Liver (tissue), 9 donors: ENCODE results near the gene SRSF5. TPM values are rescaled to one million over a fixed set of nuclear protein-coding genes. Genes with fewer than 3 reads are reported as not detected.

Experiments
- DNase-seq: peaks from one replicate; pipeline ENCODE4 v3.0.0-alpha.2; 2017; ENCODE audit warnings: low spot score
- H3K27ac ChIP-seq, 2 donors: one replicate each; pipeline ENCODE4 v1.7.0; 2013; ENCODE audit warnings: inconsistent platforms in 2 of 2, low read length in 2 of 2, control low read depth in 1 of 2, low read depth in 1 of 2, mild to moderate bottlenecking in 1 of 2
- H3K27me3 ChIP-seq, 4 donors: one replicate each; pipeline versions ENCODE4 v1.6.1 to v1.7.0; 2013; ENCODE audit warnings: low read length in 3 of 4, inconsistent platforms in 1 of 4, mild to moderate bottlenecking in 1 of 4, moderate library complexity in 1 of 4; ENCODE audit not compliant: control insufficient read depth in 4 of 4, insufficient read depth in 4 of 4
- H3K36me3 ChIP-seq, 4 donors: one replicate each; pipeline versions ENCODE4 v1.6.1 to v1.7.0; 2013; ENCODE audit warnings: low read length in 3 of 4, mild to moderate bottlenecking in 3 of 4, low read depth in 1 of 4, moderate library complexity in 1 of 4; ENCODE audit not compliant: control insufficient read depth in 4 of 4, insufficient read depth in 3 of 4
- H3K4me1 ChIP-seq, 4 donors: one replicate each; pipeline versions ENCODE4 v1.6.1 to v1.7.0; 2013; ENCODE audit warnings: low read length in 3 of 4, mild to moderate bottlenecking in 3 of 4, moderate library complexity in 1 of 4; ENCODE audit not compliant: control insufficient read depth in 4 of 4, insufficient read depth in 4 of 4
- H3K4me3 ChIP-seq, 3 donors: one replicate each; pipeline versions ENCODE4 v1.6.1 to v1.7.0; 2013; ENCODE audit warnings: low read length in 3 of 3, control low read depth in 1 of 3, low read depth in 1 of 3, mild to moderate bottlenecking in 1 of 3
- H3K9ac ChIP-seq, 2 donors: one replicate each; pipeline ENCODE4 v1.7.0; 2013; ENCODE audit warnings: low read length in 2 of 2, mild to moderate bottlenecking in 2 of 2, moderate library complexity in 2 of 2, control low read depth in 1 of 2, low read depth in 1 of 2
- H3K9me3 ChIP-seq, 4 donors: one replicate each; pipeline versions ENCODE4 v1.6.1 to v1.7.0; 2013; ENCODE audit warnings: low read length in 3 of 4; ENCODE audit not compliant: control insufficient read depth in 4 of 4
- EGR1 ChIP-seq, 2 donors: IDR thresholded peaks; 2 replicates each; pipeline ENCODE4 v1.6.1; 2016 to 2018; ENCODE audit warnings: antibody characterized with exemption in 2 of 2, low read depth in 2 of 2
- FOXA1 ChIP-seq: IDR thresholded peaks from 2 replicates; pipeline ENCODE4 v1.6.1; 2016; ENCODE audit warnings: antibody characterized with exemption
- FOXA2 ChIP-seq: IDR thresholded peaks from 2 replicates; pipeline ENCODE4 v1.6.1; 2016; ENCODE audit warnings: antibody characterized with exemption
- HNF4A ChIP-seq, 2 donors: conservative IDR thresholded peaks; 2 replicates each; pipeline ENCODE4 v1.6.1; 2016; ENCODE audit warnings: antibody characterized with exemption in 2 of 2, mild to moderate bottlenecking in 2 of 2
- HNF4G ChIP-seq: IDR thresholded peaks from 2 replicates; pipeline ENCODE4 v1.6.1; 2016; ENCODE audit warnings: antibody characterized with exemption
- JUND ChIP-seq, 2 donors: IDR thresholded peaks; 2 replicates each; pipeline ENCODE4 v1.6.1; 2016; ENCODE audit warnings: antibody characterized with exemption in 2 of 2
- RAD21 ChIP-seq, 2 donors: IDR thresholded peaks; 2 replicates each; pipeline ENCODE4 v1.6.1; 2016; ENCODE audit warnings: antibody characterized with exemption in 2 of 2, mild to moderate bottlenecking in 2 of 2
- RXRA ChIP-seq, 2 donors: IDR thresholded peaks; 2 replicates each; pipeline ENCODE4 v1.6.1; 2017 to 2018; ENCODE audit warnings: antibody characterized with exemption in 2 of 2, mild to moderate bottlenecking in 1 of 2
- SP1 ChIP-seq: IDR thresholded peaks from 2 replicates; pipeline ENCODE4 v1.6.1; 2018; ENCODE audit warnings: antibody characterized with exemption, mild to moderate bottlenecking
- TAF1 ChIP-seq: conservative IDR thresholded peaks from 2 replicates; pipeline ENCODE4 v1.6.1; 2016; ENCODE audit warnings: antibody characterized with exemption, mild to moderate bottlenecking
- YY1 ChIP-seq: IDR thresholded peaks from 2 replicates; pipeline ENCODE4 v1.6.1; 2016; ENCODE audit warnings: antibody characterized with exemption, mild to moderate bottlenecking
- WGBS: extraction: QIAGEN DNeasy Blood & Tissue Kit; methylation state at CpG from one replicate; pipeline ENCODE4 v1.1.7; 2013; 5-methylcytosine and 5-hydroxymethylcytosine counted together
- polyA plus RNA-seq, 2 donors: library from polyadenylated mRNA; stranded (reverse) in 1 of 2; unstranded in 1 of 2; fragments of 200-250 nt in 1 of 2; fragments of >200 nt in 1 of 2; fragmentation: Nextera tagmentation in 1 of 2; extraction: Ambion mirVana in 1 of 2; gene quantifications; one replicate each; pipeline versions ENCODE4 v1.2.1 to v1.2.3, GENCODE V29; 2013 to 2015
- total RNA-seq, 2 donors: library from RNA; depleted of rRNA; stranded (reverse); fragments of >200 nt; gene quantifications; one replicate each; pipeline ENCODE4 v1.2.3, GENCODE V29; 2014
- TF ChIP-seq, protein P1 (sequence below): IDR thresholded peaks from 2 replicates; pipeline ENCODE4 v1.6.1; 2016; ENCODE audit warnings: antibody characterized with exemption
- TF ChIP-seq, protein P2 (sequence below): IDR thresholded peaks from 2 replicates; pipeline ENCODE4 v1.6.1; 2016; ENCODE audit warnings: antibody characterized with exemption
- TF ChIP-seq, protein P3 (sequence below): IDR thresholded peaks from 2 replicates; pipeline ENCODE4 v1.6.1; 2016; ENCODE audit warnings: antibody characterized with exemption
- TF ChIP-seq, protein P4 (sequence below): fragments of 150-350 bp; IDR thresholded peaks from 2 replicates; pipeline ENCODE4 v1.5.1; 2017; ENCODE audit warnings: improper control_type of control experiment, low read depth, low read length; ENCODE audit not compliant: missing input control
- TF ChIP-seq, protein P5 (sequence below): IDR thresholded peaks from 2 replicates; pipeline ENCODE4 v1.6.1; 2016; ENCODE audit warnings: antibody characterized with exemption, mild to moderate bottlenecking
- donor health status: healthy.
- donor health status: healthy.
- donor health status: healthy.
- donor health status: healthy.
- donor health status: healthy.

SRSF5 gene
- total and polyA plus RNA-seq, 4 donors, result 74.4 to 254 (median 148) TPM

DNA sequence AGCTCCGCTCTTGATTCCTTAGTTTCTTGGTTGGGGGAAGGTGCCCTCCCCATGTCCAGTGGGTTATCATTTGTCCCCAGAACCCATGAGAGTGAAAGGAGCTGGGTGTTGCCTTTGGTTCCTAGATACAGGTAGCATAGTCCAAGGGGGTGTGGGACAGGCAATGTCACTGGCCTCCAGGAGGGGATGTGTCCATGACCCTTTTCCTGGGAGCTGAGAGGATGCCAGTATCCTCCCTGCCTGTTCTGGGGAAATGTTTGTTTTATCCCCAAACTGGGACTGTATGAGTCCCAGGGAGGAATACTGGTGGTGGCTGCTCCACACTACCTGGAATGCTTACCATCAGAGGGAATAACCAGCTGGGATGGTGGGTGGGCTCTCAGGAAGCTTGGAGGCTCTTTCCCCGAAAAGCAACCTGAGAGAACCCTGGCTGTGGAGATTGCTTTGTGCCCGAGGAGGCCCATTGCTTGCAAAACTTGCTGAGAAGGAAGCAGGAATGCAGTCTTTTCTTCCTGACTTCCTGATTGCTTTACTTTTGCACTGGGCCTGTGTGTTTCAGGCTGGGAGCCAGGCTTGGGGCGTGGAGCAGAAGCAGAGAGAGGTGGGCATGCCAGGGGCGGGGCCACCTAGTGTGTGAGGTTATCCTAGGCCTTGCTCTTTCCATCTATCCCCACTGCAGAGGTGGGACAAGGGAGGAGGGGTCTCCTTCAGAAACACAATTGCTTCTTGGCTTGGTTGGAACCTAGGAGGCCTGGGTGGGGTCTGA lies 30.8 kb downstream of the SRSF5 start:
- Histone ChIP-seq H3K27me3 (no peaks in the 10 kb centered on the region), H3K27ac (peak overlapping the region; percentile 80 to 94)
- 44% methylated on average over 5 of the region's 5 CpGs for WGBS

DNA sequence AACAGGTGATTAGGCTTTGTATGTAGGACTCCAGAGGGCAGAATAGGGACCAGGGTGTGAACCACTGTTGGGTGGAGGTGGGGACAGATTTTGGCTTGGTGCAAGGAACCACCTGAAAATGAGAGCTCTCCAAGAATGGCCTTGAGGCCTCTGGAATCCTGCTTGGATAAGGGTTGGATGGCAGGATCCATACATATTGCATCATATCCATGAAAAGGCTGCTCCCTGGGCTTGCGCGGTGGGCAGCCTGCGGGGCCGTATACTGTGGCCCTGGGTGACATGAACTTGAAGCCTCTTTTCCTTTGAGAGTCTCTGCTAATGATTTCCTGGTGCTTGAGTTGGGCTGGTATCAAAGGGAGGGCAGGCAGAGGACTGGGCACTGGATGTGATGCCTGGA lies 31.4 kb downstream of the SRSF5 start:
- DNase-seq, result no peak

More for the DNA sequence above, 30.8 kb downstream of the SRSF5 start:
- DNase-seq, result no peak
- Histone ChIP-seq H3K4me1 (peaks cover 17 to 40% (median 29%) of the 10 kb centered on the region in 4 donors), H3K36me3 (no peaks in the 10 kb centered on the region), H3K4me3 (peak overlapping the region; percentile 52 to 89 (median 87)), H3K9ac (no peak overlapping the region), H3K9me3 (no peaks in the 10 kb centered on the region)
- TF ChIP-seq RAD21 (IDR thresholded peaks at IDR 0.05) (no peak), HNF4A (conservative IDR thresholded peaks at IDR 0.05) (peak; percentile 17 to 79), RXRA (IDR thresholded peaks at IDR 0.05) (peak in 1 of 2 donors; percentile 78), SP1 (peak; percentile 63)
- TF ChIP-seq, protein P1, sequence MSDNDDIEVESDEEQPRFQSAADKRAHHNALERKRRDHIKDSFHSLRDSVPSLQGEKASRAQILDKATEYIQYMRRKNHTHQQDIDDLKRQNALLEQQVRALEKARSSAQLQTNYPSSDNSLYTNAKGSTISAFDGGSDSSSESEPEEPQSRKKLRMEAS, result peak; percentile 1

More for the DNA sequence above, 31.4 kb downstream of the SRSF5 start:
- 75% methylated on average over 4 of the region's 4 CpGs for WGBS
- H3K36me3 ChIP-seq, result no peaks in the 10 kb centered on the region
- peaks cover 16 to 35% (median 26%) of the 10 kb centered on the region in 4 donors for H3K4me1 ChIP-seq
- no peak overlapping the region for H3K4me3 ChIP-seq
- peak overlapping the region in 1 of 2 donors; percentile 94 for H3K27ac ChIP-seq
- no peak for TF ChIP-seq JUND (IDR thresholded peaks at IDR 0.05)
- TF ChIP-seq, protein P2, sequence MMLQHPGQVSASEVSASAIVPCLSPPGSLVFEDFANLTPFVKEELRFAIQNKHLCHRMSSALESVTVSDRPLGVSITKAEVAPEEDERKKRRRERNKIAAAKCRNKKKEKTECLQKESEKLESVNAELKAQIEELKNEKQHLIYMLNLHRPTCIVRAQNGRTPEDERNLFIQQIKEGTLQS, result no peak
- TF ChIP-seq, protein P3, sequence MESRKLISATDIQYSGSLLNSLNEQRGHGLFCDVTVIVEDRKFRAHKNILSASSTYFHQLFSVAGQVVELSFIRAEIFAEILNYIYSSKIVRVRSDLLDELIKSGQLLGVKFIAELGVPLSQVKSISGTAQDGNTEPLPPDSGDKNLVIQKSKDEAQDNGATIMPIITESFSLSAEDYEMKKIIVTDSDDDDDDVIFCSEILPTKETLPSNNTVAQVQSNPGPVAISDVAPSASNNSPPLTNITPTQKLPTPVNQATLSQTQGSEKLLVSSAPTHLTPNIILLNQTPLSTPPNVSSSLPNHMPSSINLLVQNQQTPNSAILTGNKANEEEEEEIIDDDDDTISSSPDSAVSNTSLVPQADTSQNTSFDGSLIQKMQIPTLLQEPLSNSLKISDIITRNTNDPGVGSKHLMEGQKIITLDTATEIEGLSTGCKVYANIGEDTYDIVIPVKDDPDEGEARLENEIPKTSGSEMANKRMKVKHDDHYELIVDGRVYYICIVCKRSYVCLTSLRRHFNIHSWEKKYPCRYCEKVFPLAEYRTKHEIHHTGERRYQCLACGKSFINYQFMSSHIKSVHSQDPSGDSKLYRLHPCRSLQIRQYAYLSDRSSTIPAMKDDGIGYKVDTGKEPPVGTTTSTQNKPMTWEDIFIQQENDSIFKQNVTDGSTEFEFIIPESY, result no peak
- no peak for TF ChIP-seq HNF4A (conservative IDR thresholded peaks at IDR 0.05)
- TF ChIP-seq YY1, result no peak
- no peak for TF ChIP-seq FOXA1
- TF ChIP-seq FOXA2, result no peak
- TF ChIP-seq, protein P4, sequence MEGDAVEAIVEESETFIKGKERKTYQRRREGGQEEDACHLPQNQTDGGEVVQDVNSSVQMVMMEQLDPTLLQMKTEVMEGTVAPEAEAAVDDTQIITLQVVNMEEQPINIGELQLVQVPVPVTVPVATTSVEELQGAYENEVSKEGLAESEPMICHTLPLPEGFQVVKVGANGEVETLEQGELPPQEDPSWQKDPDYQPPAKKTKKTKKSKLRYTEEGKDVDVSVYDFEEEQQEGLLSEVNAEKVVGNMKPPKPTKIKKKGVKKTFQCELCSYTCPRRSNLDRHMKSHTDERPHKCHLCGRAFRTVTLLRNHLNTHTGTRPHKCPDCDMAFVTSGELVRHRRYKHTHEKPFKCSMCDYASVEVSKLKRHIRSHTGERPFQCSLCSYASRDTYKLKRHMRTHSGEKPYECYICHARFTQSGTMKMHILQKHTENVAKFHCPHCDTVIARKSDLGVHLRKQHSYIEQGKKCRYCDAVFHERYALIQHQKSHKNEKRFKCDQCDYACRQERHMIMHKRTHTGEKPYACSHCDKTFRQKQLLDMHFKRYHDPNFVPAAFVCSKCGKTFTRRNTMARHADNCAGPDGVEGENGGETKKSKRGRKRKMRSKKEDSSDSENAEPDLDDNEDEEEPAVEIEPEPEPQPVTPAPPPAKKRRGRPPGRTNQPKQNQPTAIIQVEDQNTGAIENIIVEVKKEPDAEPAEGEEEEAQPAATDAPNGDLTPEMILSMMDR, result no peak
- no peak for TF ChIP-seq RAD21 (IDR thresholded peaks at IDR 0.05)
- TF ChIP-seq EGR1 (IDR thresholded peaks at IDR 0.05; ENCODE audit: low read depth in 2 of 2), result no peak
- TF ChIP-seq TAF1, result no peak
- TF ChIP-seq, protein P5, sequence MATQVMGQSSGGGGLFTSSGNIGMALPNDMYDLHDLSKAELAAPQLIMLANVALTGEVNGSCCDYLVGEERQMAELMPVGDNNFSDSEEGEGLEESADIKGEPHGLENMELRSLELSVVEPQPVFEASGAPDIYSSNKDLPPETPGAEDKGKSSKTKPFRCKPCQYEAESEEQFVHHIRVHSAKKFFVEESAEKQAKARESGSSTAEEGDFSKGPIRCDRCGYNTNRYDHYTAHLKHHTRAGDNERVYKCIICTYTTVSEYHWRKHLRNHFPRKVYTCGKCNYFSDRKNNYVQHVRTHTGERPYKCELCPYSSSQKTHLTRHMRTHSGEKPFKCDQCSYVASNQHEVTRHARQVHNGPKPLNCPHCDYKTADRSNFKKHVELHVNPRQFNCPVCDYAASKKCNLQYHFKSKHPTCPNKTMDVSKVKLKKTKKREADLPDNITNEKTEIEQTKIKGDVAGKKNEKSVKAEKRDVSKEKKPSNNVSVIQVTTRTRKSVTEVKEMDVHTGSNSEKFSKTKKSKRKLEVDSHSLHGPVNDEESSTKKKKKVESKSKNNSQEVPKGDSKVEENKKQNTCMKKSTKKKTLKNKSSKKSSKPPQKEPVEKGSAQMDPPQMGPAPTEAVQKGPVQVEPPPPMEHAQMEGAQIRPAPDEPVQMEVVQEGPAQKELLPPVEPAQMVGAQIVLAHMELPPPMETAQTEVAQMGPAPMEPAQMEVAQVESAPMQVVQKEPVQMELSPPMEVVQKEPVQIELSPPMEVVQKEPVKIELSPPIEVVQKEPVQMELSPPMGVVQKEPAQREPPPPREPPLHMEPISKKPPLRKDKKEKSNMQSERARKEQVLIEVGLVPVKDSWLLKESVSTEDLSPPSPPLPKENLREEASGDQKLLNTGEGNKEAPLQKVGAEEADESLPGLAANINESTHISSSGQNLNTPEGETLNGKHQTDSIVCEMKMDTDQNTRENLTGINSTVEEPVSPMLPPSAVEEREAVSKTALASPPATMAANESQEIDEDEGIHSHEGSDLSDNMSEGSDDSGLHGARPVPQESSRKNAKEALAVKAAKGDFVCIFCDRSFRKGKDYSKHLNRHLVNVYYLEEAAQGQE, result no peak
- no peak for TF ChIP-seq RXRA (IDR thresholded peaks at IDR 0.05)
- TF ChIP-seq HNF4G, result no peak
- H3K9me3 ChIP-seq, result no peaks in the 10 kb centered on the region
- no peak overlapping the region for H3K9ac ChIP-seq
- H3K27me3 ChIP-seq, result no peaks in the 10 kb centered on the region
